GM10266 (cell line): ENCODE results near the gene MCOLN3.
"Not testable (repeated sequence)": the region's sequence is repeated elsewhere in the genome, so short reads cannot be mapped to it uniquely, and the experiment has no call there.

Source experiments
- DNase-seq: peaks from one replicate; pipeline ENCODE4 v3.0.0; 2012; ENCODE audit errors: extremely low spot score
- TF ChIP-seq, protein P1 (sequence below): IDR thresholded peaks from 2 replicates; pipeline ENCODE4 v1.5.1; 2012; ENCODE audit warnings: mild to moderate bottlenecking, low read depth; ENCODE audit not compliant: control insufficient read depth, insufficient read depth; ENCODE audit errors: missing control alignments

MCOLN3 gene

GRCh38 chr1:84988588-84988987 is 59.7 kb downstream of the MCOLN3 start:
- peak; percentile 56 for DNase-seq
- TF ChIP-seq, protein P1, sequence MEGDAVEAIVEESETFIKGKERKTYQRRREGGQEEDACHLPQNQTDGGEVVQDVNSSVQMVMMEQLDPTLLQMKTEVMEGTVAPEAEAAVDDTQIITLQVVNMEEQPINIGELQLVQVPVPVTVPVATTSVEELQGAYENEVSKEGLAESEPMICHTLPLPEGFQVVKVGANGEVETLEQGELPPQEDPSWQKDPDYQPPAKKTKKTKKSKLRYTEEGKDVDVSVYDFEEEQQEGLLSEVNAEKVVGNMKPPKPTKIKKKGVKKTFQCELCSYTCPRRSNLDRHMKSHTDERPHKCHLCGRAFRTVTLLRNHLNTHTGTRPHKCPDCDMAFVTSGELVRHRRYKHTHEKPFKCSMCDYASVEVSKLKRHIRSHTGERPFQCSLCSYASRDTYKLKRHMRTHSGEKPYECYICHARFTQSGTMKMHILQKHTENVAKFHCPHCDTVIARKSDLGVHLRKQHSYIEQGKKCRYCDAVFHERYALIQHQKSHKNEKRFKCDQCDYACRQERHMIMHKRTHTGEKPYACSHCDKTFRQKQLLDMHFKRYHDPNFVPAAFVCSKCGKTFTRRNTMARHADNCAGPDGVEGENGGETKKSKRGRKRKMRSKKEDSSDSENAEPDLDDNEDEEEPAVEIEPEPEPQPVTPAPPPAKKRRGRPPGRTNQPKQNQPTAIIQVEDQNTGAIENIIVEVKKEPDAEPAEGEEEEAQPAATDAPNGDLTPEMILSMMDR: no peak

DNA sequence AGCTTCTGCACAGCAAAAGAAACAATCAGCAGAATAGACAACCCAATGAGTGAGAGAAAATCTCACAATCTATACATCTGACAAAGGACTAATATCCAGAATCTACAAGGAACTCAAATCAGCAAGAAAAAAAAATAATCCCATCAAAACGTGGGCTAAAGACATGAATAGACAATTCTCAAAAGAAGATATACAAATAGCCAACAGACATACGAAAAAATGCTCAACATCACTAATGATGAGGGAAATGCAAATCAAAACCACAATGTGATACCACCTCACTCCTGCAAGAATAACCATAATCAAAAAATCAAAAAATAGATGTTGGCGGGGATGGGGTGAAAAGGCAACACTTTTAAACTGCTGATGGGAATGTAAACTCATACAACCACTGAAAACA is 61.7 kb downstream of the MCOLN3 start:
- not testable (repeated sequence) for DNase-seq

GRCh38 chr1:84985365-84985764 is 62.9 kb downstream of the MCOLN3 start:
- TF ChIP-seq, protein P1: no peak
- DNase-seq: no peak

GRCh38 chr1:84982395-84982794 is 65.9 kb downstream of the MCOLN3 start:
- DNase-seq: no peak
- TF ChIP-seq, protein P1: no peak

DNA sequence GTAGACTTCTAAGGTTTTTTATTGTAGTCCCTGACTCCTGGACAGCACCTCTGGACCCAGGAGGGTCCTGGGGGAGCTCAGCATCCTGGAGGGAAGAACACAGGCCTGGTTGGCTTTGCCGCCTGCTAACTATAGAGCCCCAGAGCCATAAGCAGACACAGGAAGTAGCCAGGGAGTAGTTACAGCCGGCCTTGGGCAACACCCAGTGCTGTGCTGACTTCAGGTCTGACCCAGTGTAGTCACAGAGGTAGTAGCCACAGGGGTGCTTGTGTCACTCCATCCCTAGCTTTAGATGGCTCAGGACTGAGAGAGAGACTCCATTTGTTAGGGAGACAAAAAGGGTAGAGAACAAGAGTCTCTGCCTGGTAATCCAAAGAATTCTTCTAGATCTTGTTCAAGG is 73.3 kb downstream of the MCOLN3 start:
- no peak for DNase-seq
- TF ChIP-seq, protein P1: no peak

DNA sequence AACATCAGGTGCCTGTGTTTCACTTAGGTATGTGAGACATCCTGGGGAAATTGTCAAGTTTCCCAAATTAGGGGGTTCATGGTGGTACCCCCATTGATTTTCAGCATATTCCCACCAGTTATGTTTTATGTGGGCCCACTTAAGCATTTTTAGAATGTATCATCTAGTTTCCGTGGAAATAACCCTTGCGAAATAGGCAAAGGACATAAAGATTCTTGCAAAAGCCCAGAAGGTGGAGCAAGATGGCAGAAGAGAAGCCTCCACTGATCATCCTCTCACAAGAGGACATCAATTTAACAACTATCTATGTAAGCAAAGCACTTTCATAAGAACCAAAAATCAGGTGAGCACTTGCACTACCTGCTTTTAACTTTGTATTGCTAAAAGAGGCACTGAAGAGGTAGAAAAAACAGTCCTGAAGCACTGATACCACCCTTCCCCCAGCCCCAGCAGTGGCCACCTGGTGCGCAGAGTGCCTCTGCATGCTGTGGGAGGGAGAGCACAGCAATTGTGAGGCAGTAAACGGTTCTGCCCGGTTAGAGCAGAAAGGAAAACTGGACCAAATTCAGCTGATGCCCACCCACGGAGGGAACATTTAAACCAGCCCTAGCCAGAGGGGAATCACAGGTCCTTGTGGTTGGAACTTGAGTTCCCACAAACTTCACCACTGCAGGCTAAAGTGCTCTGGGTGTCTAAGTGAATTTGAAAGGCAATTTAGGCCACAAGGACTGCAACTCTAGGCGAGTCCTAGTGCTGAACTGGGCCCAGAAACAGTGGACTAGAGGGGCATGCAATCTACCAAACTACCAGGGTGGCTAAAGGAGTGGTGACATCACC is 74.6 kb downstream of the MCOLN3 start:
- TF ChIP-seq, protein P1: peak; percentile 23
- DNase-seq: no peak

GRCh38 chr1:84972377-84972987 is 75.8 kb downstream of the MCOLN3 start:
- TF ChIP-seq, protein P1: no peak

More at GRCh38 chr1:84972377-84972987, 75.8 kb downstream of the MCOLN3 start:
- DNase-seq: no peak
